GM21576 (cell line): ENCODE measurements around the gene TMTC2.

Experiments used
- ATAC-seq: cut with Tn5 transposase; IDR thresholded peaks from one replicate; pipeline ENCODE4 v1.9.1; 2021; ENCODE audit warnings: mild to moderate bottlenecking, moderate library complexity; ENCODE audit not compliant: unreplicated experiment

The TMTC2 gene

DNA sequence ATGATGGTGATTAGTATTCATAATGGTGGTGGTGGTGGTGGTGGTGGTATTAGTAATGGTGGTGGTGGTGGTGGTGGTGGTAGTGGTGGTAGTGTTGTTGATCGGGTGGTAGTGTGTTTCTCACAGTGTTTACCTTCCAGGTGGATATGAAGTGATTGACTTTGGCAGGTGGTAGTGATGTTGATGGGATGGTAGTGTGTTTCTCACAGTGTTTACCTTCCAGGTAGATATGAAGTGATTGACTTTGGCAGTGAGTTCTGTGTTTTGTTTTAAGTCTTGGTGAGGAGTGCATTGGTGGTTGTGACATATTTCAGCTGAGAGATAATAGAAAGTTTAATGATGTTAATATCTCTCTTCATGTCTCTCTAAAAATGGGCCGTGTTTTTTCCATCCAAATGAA, 189.4 kb downstream of the TMTC2 start:
- no peak for ATAC-seq

DNA sequence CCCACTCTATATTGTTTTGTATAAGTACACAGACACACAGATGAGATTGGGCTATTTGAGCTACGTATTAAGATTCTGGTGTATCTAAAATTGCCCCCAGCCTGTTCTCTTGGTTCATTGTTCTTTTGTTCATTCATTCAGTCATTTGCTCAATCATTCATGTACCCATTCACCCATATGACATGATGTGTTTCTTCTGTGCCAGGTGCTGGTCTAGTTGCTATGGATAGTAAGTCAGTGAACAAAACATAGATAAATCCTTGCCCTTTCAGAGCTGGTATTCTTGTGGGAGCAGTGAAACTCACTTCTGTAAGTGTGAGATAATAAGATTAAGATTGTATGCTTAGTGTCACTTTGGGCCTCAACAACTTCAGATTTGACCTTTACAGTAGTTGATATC, 191.3 kb downstream of the TMTC2 start:
- no peak for ATAC-seq

- ATAC-seq, result no peak
Observed at GRCh38 chr12:82880442-82880901, 193.8 kb downstream of the TMTC2 start.

DNA sequence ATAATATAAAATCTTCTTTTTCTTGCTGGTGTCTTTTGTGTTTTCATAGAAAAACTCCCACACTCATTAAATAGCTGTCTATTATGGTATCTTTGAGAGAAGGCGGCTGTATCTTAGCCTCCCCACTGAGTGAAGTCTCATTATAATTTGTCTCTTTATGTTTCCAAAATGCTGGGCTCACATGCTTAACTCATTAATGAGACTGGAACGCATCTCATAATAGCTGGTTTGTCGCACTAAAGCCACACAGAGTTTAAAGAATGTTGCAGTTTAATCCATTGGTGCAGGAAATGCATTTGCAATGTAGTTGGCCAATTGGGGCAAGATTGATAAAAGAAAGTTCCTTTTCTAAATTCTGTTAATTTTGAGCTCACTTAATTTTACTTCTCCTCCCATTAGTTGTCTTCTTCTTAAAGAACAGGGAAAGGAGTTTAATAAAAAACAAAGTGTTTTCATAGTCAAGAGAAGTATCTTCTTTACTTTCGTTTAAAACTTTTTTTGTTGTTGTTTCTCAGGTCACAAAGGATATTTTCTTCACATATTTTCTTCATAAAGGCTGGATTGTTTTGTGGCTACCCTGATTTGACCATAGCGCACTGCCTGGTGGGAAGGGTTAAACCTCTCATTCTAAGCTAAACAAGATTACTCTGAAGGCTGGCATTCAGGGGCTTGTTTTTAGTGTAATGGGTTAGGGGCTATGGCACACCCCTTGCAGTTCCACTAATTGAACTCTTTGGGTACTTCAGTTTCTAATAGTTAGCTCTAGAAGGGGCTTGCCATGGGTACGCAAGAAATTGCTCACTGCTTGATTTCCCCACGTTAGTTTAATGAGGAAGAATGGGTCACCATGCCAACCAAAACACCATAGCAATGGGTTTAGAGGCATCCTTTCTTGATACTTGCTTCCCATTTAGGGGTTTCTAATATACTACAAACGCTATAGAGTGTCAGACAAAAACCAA, 197.0 kb downstream of the TMTC2 start:
- no peak for ATAC-seq

GRCh38 chr12:82886671-82887340, 200.1 kb downstream of the TMTC2 start:
- no peak for ATAC-seq

GRCh38 chr12:82893896-82894295, 207.2 kb downstream of the TMTC2 start:
- ATAC-seq, result no peak

- ATAC-seq, result no peak
Observed at GRCh38 chr12:82896277-82896676, 209.6 kb downstream of the TMTC2 start.

DNA sequence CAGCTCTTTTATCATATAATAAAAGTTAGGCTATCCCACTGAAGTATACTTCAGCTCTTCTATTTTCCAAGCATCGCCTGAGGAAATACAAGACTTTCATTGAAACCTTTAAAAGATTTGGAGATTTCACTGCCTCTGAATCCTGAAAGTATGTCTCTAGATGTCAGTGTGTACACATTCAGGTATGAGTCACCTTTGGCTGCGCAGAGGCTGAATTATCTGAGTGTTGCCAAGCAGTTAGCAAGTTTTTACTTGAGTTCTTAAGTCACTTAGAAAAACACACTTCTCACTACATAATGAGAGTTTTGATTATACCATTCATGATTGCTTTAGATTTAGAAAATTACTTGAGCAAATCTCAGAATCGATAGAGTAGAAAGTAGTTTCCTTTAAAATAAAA, 210.3 kb downstream of the TMTC2 start:
- ATAC-seq, result no peak

GRCh38 chr12:82898441-82898840, 211.7 kb downstream of the TMTC2 start:
- no peak for ATAC-seq

GRCh38 chr12:82904219-82904790, 217.6 kb downstream of the TMTC2 start:
- ATAC-seq, result no peak

DNA sequence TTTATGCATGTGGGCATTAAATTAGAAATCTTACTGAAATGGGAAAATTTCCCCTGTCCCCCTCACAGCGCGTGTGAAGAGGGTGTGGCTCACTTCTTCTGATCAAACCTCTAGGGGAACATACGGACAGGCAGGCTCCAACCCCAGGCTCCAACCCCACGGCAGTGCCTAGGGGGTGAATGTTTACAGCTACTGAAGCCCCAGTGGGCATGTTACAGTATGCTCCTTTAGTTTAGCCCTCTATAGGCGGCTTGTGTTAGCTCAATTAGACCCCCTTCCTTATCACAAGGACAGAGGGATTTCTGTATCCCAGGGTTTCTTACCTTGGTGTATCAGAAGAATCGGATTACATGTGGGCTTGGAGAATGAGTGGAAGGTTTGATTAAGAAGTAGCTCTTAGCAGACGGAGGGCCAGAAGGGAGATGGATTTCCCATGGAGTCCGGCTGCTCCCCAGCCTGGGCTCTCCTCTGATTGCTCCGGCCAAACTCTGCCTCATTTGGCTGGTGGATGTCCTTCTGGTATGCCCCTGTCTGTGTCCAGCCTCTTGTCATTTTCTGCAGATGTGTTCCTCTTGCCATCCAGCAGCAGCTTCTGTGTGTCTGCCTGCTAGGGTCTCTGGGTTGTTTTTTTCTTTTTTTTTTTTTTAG, 223.7 kb downstream of the TMTC2 start:
- ATAC-seq, result no peak

DNA sequence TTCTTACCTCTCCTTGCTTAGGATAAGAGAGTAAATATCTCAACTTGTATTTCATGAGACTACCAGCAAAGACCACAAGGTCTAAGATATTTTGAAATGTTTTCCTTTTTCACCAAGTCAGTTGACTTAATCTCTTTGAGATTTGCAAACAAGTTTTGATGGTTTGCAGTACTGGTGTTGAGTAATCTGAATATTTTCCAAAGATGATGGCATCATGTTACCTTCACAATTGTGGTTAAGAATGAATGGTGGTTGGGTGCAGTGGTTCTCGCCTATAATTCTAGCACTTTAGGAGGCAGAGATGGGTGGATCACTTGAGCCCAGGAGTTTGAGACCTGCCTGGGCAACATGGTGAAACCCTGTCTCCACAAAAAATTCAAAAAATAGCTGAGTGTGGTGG, 225.7 kb downstream of the TMTC2 start:
- no peak for ATAC-seq

DNA sequence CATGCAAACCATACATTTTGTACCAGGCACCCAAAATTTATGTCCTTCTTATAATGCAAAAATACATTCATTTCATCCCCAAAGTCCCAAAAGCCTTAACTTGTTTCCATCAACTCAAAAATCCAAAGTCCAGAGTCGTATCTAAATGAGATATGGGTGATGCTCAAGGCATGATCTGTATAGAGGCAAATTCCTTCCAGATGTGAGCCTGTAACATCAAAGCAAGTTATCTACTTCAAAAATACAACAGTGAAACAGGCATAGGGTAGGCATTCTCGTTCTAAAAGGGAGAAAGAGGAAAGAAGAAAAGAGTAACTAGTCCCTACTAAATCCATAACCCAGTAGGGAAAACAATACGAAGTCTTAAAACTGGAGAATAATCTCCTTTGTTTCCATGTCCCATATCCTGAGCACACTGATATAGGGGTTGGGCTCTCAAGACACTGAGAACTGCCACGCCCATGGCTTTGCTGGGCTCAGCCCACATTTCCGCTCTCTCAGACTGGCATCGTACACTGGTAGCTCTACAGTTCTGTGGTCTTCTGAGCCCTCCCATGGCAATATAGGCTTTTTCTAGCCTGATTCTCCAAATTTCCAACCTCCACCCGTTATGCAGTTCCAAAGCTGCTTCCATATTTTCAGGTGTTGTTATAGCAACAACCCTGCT, 232.8 kb downstream of the TMTC2 start:
- ATAC-seq, result no peak

DNA sequence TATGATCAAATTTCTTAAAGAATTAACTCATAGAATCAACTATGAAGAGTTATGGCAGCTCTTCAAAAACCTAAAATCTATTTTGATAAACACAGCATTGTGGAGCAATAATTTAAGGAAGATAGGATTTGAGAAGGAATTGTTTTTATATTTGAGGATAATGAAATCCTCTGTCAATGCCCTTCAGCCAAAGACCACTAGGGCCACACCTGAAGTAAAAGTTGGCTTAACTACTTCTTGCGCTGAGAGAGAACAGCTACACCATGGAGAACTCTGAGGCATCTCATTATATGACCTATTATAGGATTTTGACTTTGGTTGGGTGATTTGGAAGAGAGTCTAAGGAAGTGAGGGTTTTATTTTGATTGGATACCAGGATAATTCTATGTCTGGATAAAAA, 237.2 kb downstream of the TMTC2 start:
- ATAC-seq, result no peak

- ATAC-seq, result no peak
Observed at GRCh38 chr12:82926630-82927029, 239.9 kb downstream of the TMTC2 start.

GRCh38 chr12:82930301-82930700, 243.6 kb downstream of the TMTC2 start:
- ATAC-seq, result no peak

GRCh38 chr12:82931349-82932116, 244.8 kb downstream of the TMTC2 start:
- no peak for ATAC-seq

- ATAC-seq, result no peak
Observed at GRCh38 chr12:82937151-82937550, 250.4 kb downstream of the TMTC2 start.

DNA sequence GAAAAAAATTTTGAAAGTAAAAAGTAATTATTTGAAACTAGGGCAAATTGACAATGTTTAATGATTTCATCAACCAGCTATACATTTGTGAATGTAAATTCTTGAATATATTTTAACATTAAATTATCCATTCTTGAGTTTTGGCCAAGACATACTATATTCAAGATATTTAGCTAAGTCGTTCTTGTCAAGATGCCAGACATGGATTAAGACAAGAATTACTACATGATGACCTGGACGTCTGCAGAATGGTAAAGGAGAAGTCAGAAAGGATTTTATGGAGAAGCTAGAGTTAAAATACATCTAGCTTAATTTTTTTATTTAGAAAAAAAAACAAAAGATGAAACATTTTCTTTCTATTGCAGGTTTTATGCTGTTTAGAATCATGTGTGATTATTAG, 255.8 kb downstream of the TMTC2 start:
- ATAC-seq, result no peak

- no peak for ATAC-seq
Observed at GRCh38 chr12:82942991-82943401, 256.3 kb downstream of the TMTC2 start.
